ENCODE data around the gene DRD3.

Gene DRD3

GRCh38 chr3:114089675-114090074, 89.2 kb downstream of the DRD3 start:
- Mint-ChIP-seq H3K9me3 (peaks cover 4% of the 10 kb centered on the region), H3K27ac (no peak overlapping the region), H3K27me3 (no peaks in the 10 kb centered on the region), H3K36me3 (ENCODE audit: low read depth) (peaks cover 29% of the 10 kb centered on the region), H3K4me1 (peaks cover 4% of the 10 kb centered on the region), H3K4me3 (no peak overlapping the region)
- DNase-seq, result no peak
- no peak for ATAC-seq

- DNase-seq (no peak), ATAC-seq (no peak)
- H3K9me3 Mint-ChIP-seq, result peaks cover 4% of the 10 kb centered on the region
- peaks cover 55% of the 10 kb centered on the region for H3K36me3 Mint-ChIP-seq (ENCODE audit: low read depth)
- no peaks in the 10 kb centered on the region for H3K4me1 Mint-ChIP-seq
- H3K27ac Mint-ChIP-seq, result no peak overlapping the region
- no peaks in the 10 kb centered on the region for H3K27me3 Mint-ChIP-seq
- H3K4me3 Mint-ChIP-seq, result no peak overlapping the region
Measured at GRCh38 chr3:114086356-114086755, 92.5 kb downstream of the DRD3 start.

- no peaks in the 10 kb centered on the region for H3K4me1 Mint-ChIP-seq
- peaks cover 76% of the 10 kb centered on the region for H3K36me3 Mint-ChIP-seq (ENCODE audit: low read depth)
- H3K27ac Mint-ChIP-seq, result no peak overlapping the region
- ATAC-seq (no peak), DNase-seq (no peak)
- no peaks in the 10 kb centered on the region for H3K9me3 Mint-ChIP-seq
- H3K27me3 Mint-ChIP-seq, result no peaks in the 10 kb centered on the region
- H3K4me3 Mint-ChIP-seq, result no peak overlapping the region
Measured at GRCh38 chr3:114083112-114083511, 95.7 kb downstream of the DRD3 start.

GRCh38 chr3:114081037-114081436, 97.8 kb downstream of the DRD3 start:
- Mint-ChIP-seq H3K36me3 (ENCODE audit: low read depth) (peaks cover 76% of the 10 kb centered on the region), H3K27ac (no peak overlapping the region), H3K4me1 (no peaks in the 10 kb centered on the region), H3K27me3 (no peaks in the 10 kb centered on the region), H3K9me3 (no peaks in the 10 kb centered on the region), H3K4me3 (no peak overlapping the region)
- DNase-seq (no peak), ATAC-seq (no peak)

GRCh38 chr3:114080201-114080600, 98.7 kb downstream of the DRD3 start:
- H3K4me3 Mint-ChIP-seq, result no peak overlapping the region
- peaks cover 76% of the 10 kb centered on the region for H3K36me3 Mint-ChIP-seq (ENCODE audit: low read depth)
- H3K4me1 Mint-ChIP-seq, result no peaks in the 10 kb centered on the region
- no peak for DNase-seq
- no peak for ATAC-seq
- no peak overlapping the region for H3K27ac Mint-ChIP-seq
- no peaks in the 10 kb centered on the region for H3K27me3 Mint-ChIP-seq
- no peaks in the 10 kb centered on the region for H3K9me3 Mint-ChIP-seq

GRCh38 chr3:114079761-114080160, 99.1 kb downstream of the DRD3 start:
- no peaks in the 10 kb centered on the region for H3K9me3 Mint-ChIP-seq
- H3K4me3 Mint-ChIP-seq, result no peak overlapping the region
- no peak for ATAC-seq
- no peak overlapping the region for H3K27ac Mint-ChIP-seq
- no peaks in the 10 kb centered on the region for H3K27me3 Mint-ChIP-seq
- DNase-seq, result no peak
- H3K4me1 Mint-ChIP-seq, result no peaks in the 10 kb centered on the region
- H3K36me3 Mint-ChIP-seq (ENCODE audit: low read depth), result peaks cover 76% of the 10 kb centered on the region

- Mint-ChIP-seq H3K27me3 (no peaks in the 10 kb centered on the region), H3K27ac (no peak overlapping the region), H3K4me3 (no peak overlapping the region), H3K9me3 (no peaks in the 10 kb centered on the region), H3K4me1 (no peaks in the 10 kb centered on the region), H3K36me3 (ENCODE audit: low read depth) (peaks cover 78% of the 10 kb centered on the region)
- no peak for ATAC-seq
- DNase-seq, result no peak
Measured at GRCh38 chr3:114078126-114078525, 100.7 kb downstream of the DRD3 start.
